Spleen (tissue), 11 donors: ENCODE results near the gene CSK. TPM values are rescaled to one million over a fixed set of nuclear protein-coding genes. Genes with fewer than 3 reads are reported as not detected.
A peak's percentile ranks its signal among the peaks of the same experiment; 100 is the strongest.

ENCODE experiments used
- DNase-seq: peaks from one replicate; pipeline ENCODE4 v3.0.0-alpha.2; 2020
- H3K27ac ChIP-seq, 8 donors: fragments of 200-600 bp; sonication (generic) in 7 of 8; 1 replicate in 4 of 8; 2 replicates in 4 of 8; pipeline versions ENCODE4 v1.5.0 to v1.8.0; 2016 to 2021; ENCODE audit warnings: inconsistent platforms in 4 of 8, mild to moderate bottlenecking in 4 of 8, moderate library complexity in 1 of 8
- H3K27me3 ChIP-seq, 7 donors: fragments of 200-600 bp; sonication (generic) in 6 of 7; replicated peaks in 1 of 7; 1 replicate in 4 of 7; 2 replicates in 3 of 7; pipeline versions ENCODE4 v1.5.0 to v1.8.0; 2016 to 2021; ENCODE audit warnings: inconsistent platforms in 3 of 7, mild to moderate bottlenecking in 1 of 7
- H3K36me3 ChIP-seq, 6 donors: fragments of 200-600 bp; sonication (generic) in 5 of 6; 1 replicate in 4 of 6; 2 replicates in 2 of 6; pipeline versions ENCODE4 v1.5.0 to v1.8.0; 2016 to 2021; ENCODE audit warnings: inconsistent platforms in 2 of 6
- H3K4me1 ChIP-seq, 6 donors: fragments of 200-600 bp; sonication (generic) in 5 of 6; 1 replicate in 3 of 6; 2 replicates in 3 of 6; pipeline versions ENCODE4 v1.5.0 to v1.8.0; 2016 to 2021; ENCODE audit warnings: inconsistent platforms in 3 of 6
- H3K4me3 ChIP-seq, 8 donors: fragments of 200-600 bp; sonication (generic) in 7 of 8; 1 replicate in 4 of 8; 2 replicates in 4 of 8; pipeline versions ENCODE4 v1.5.0 to v1.8.0; 2016 to 2021; ENCODE audit warnings: inconsistent platforms in 4 of 8, mild to moderate bottlenecking in 4 of 8, moderate library complexity in 2 of 8
- H3K9me3 ChIP-seq, 8 donors: fragments of 200-600 bp; sonication (generic) in 7 of 8; 1 replicate in 4 of 8; 2 replicates in 4 of 8; pipeline versions ENCODE4 v1.5.0 to v1.8.0; 2016 to 2021; ENCODE audit warnings: inconsistent platforms in 4 of 8
- CTCF ChIP-seq, 11 experiments: fragments of 200-600 bp in 7 of 11; fragments of 450-650 bp in 4 of 11; sonication (generic) in 4 of 11; IDR thresholded peaks in 8 of 11; conservative IDR thresholded peaks in 3 of 11; 1 replicate in 7 of 11; 2 replicates in 4 of 11; pipeline versions ENCODE4 v1.4.0 to v1.8.0; 2016 to 2021; ENCODE audit warnings: antibody characterized with exemption in 11 of 11, inconsistent platforms in 4 of 11, mild to moderate bottlenecking in 1 of 11
- POLR2A ChIP-seq, 3 donors: fragments of 450-650 bp; IDR thresholded peaks; one replicate each; pipeline ENCODE4 v1.5.1; 2017; ENCODE audit warnings: antibody characterized with exemption in 3 of 3, mild to moderate bottlenecking in 1 of 3
- POLR2AphosphoS5 ChIP-seq, 3 donors: sonication (generic); formaldehyde crosslinking; IDR thresholded peaks; one replicate each; pipeline ENCODE4 v1.5.1; 2017; ENCODE audit warnings: antibody characterized with exemption in 3 of 3
- WGBS, 5 donors: extraction: QIAGEN DNeasy Blood & Tissue Kit in 3 of 5; methylation state at CpG; one replicate each; pipeline versions ENCODE4 v1.1.5 to v1.1.7; 2013 to 2018; 5-methylcytosine and 5-hydroxymethylcytosine counted together
- intact Hi-C: fragments of 100-400 bp; cut with DNase I; formaldehyde crosslinking; loops from one replicate; pipeline ENCODE4 v1.15.0; 2023; ENCODE audit warnings: low total_unique reads
- polyA plus RNA-seq, 3 donors: library from polyadenylated mRNA; stranded (reverse); fragments of 200-250 nt; gene quantifications; one replicate each; pipeline ENCODE4 v1.2.1, GENCODE V29; 2013
- total RNA-seq, 7 donors: library from RNA; depleted of rRNA in 3 of 7; stranded (reverse); fragments of >200 nt in 3 of 7; fragmentation: NEBNext Ultra II Directional in 4 of 7; extraction: Animal tissue kit (Norgen Biotek cat#: 25700) in 4 of 7; gene quantifications; one replicate each; pipeline versions ENCODE4 v1.1.0 to v1.2.1, GENCODE V29; 2016 to 2021
- donor health status: healthy with polysubstance abuse.
- donor health status: DM: no; HTN: no; CAD: no; lungs with moderate emphysema.
- donor health status: DM: no; HTN: no; CAD: no.
- donor health status: Bipolar disorder and iron deficiency.
- donor health status: healthy.
- donor health status: DM: no; HTN: no; CAD: no.
- donor health status: DM: yes; HTN: yes; CAD: no.

Gene CSK
- total and polyA plus RNA-seq, 10 donors, result 121 to 281 (median 192) TPM

GRCh38 chr15:74833376-74834107, 51.7 kb downstream of the CSK start:
- Histone ChIP-seq H3K27me3 (peaks cover 0 to 4% (median 0%) of the 10 kb centered on the region in 7 donors), H3K4me1 (peaks cover 0 to 19% (median 1%) of the 10 kb centered on the region in 6 donors), H3K27ac (no peak overlapping the region), H3K36me3 (peaks cover 0 to 33% (median 16%) of the 10 kb centered on the region in 6 donors), H3K9me3 (no peaks in the 10 kb centered on the region), H3K4me3 (no peak overlapping the region)
- 50 to 66% (median 56%) methylated on average over 7 to 12 of the region's 12 CpGs for WGBS, 5 donors
- TF ChIP-seq POLR2AphosphoS5 (IDR thresholded peaks at IDR 0.05) (no peak), CTCF (IDR thresholded peaks at IDR 0.05 in 8 of 11, conservative IDR thresholded peaks at IDR 0.05 in 3 of 11) (no peak), POLR2A (IDR thresholded peaks at IDR 0.05) (no peak)
- no peak for DNase-seq
- intact Hi-C loops, result no loop called here

GRCh38 chr15:74835312-74835823, 53.5 kb downstream of the CSK start:
- H3K27ac ChIP-seq, result no peak overlapping the region
- peaks cover 0 to 51% (median 26%) of the 10 kb centered on the region in 6 donors for H3K36me3 ChIP-seq
- H3K4me3 ChIP-seq, result no peak overlapping the region
- TF ChIP-seq POLR2A (IDR thresholded peaks at IDR 0.05), result no peak
- peak; percentile 35 to 83 (median 73) for TF ChIP-seq CTCF (IDR thresholded peaks at IDR 0.05 in 8 of 11, conservative IDR thresholded peaks at IDR 0.05 in 3 of 11)
- TF ChIP-seq POLR2AphosphoS5 (IDR thresholded peaks at IDR 0.05), result peak in 1 of 3 donors; percentile 31
- WGBS, 5 donors, result 35 to 49% (median 42%) methylated on average over 4 to 5 of the region's 5 CpGs
- peaks cover 0 to 19% (median 1%) of the 10 kb centered on the region in 6 donors for H3K4me1 ChIP-seq
- intact Hi-C loops, result no loop called here
- DNase-seq, result no peak
- H3K9me3 ChIP-seq, result no peaks in the 10 kb centered on the region
- H3K27me3 ChIP-seq, result no peaks in the 10 kb centered on the region

- Histone ChIP-seq H3K9me3 (no peaks in the 10 kb centered on the region), H3K4me1 (peaks cover 2 to 34% (median 11%) of the 10 kb centered on the region in 6 donors), H3K36me3 (peaks cover 0 to 66% (median 27%) of the 10 kb centered on the region in 6 donors), H3K27ac (no peak overlapping the region), H3K27me3 (no peaks in the 10 kb centered on the region), H3K4me3 (no peak overlapping the region)
- WGBS, 5 donors, result 88 to 95% (median 92%) methylated on average over 6 to 7 of the region's 7 CpGs
- no peak for TF ChIP-seq CTCF (IDR thresholded peaks at IDR 0.05 in 8 of 11, conservative IDR thresholded peaks at IDR 0.05 in 3 of 11)
- TF ChIP-seq POLR2A (IDR thresholded peaks at IDR 0.05), result no peak
- no peak for TF ChIP-seq POLR2AphosphoS5 (IDR thresholded peaks at IDR 0.05)
- DNase-seq, result no peak
- intact Hi-C loops, result no loop called here
Observed at GRCh38 chr15:74836846-74837245, 55.0 kb downstream of the CSK start.

GRCh38 chr15:74837482-74838136, 55.7 kb downstream of the CSK start:
- H3K27ac ChIP-seq, result no peak overlapping the region
- H3K36me3 ChIP-seq, result peaks cover 0 to 68% (median 27%) of the 10 kb centered on the region in 6 donors
- H3K4me3 ChIP-seq, result no peak overlapping the region
- H3K4me1 ChIP-seq, result peaks cover 9 to 41% (median 18%) of the 10 kb centered on the region in 6 donors
- no peak for DNase-seq
- 80 to 90% (median 83%) methylated on average over 15 of the region's 15 CpGs for WGBS, 5 donors
- intact Hi-C loops, result no loop called here
- no peaks in the 10 kb centered on the region for H3K27me3 ChIP-seq
- TF ChIP-seq POLR2AphosphoS5 (IDR thresholded peaks at IDR 0.05) (no peak), POLR2A (IDR thresholded peaks at IDR 0.05) (no peak), CTCF (IDR thresholded peaks at IDR 0.05 in 8 of 11, conservative IDR thresholded peaks at IDR 0.05 in 3 of 11) (no peak)
- H3K9me3 ChIP-seq, result no peaks in the 10 kb centered on the region
